Measurements from ENCODE around the gene OAF.
"Not testable (repeated sequence)": the region's sequence is repeated elsewhere in the genome, so short reads cannot be mapped to it uniquely, and the experiment has no call there.

The OAF gene

DNA sequence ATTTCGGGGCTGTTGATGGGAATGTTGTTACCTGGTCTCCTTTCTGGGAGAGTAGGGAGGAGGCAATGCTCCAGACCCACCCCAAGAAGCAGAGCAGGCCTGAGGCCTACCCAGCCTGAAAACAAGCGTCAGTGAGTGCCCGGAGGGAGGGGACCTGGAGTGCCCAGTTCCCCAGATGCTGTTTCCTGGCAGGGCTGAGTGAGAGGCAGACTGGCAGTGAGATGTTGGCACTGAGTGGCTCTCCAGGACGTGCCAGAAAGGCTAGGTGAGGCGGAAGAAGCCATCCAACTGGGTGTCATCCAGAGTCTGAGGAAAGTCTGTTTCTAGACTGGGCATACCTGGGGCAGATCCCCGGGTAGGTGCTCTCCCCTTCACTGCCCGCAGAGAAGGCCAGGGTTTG, 30.4 kb downstream of the OAF start:
- no peak for DNase-seq (ENCODE audit: low spot score)

- DNase-seq (ENCODE audit: low spot score) = no peak
Observed at GRCh38 chr11:120243221-120243620, 32.4 kb downstream of the OAF start.

GRCh38 chr11:120244476-120245365, 33.9 kb downstream of the OAF start:
- DNase-seq (ENCODE audit: low spot score) = no peak

GRCh38 chr11:120245434-120245833, 34.6 kb downstream of the OAF start:
- no peak for DNase-seq (ENCODE audit: low spot score)

DNA sequence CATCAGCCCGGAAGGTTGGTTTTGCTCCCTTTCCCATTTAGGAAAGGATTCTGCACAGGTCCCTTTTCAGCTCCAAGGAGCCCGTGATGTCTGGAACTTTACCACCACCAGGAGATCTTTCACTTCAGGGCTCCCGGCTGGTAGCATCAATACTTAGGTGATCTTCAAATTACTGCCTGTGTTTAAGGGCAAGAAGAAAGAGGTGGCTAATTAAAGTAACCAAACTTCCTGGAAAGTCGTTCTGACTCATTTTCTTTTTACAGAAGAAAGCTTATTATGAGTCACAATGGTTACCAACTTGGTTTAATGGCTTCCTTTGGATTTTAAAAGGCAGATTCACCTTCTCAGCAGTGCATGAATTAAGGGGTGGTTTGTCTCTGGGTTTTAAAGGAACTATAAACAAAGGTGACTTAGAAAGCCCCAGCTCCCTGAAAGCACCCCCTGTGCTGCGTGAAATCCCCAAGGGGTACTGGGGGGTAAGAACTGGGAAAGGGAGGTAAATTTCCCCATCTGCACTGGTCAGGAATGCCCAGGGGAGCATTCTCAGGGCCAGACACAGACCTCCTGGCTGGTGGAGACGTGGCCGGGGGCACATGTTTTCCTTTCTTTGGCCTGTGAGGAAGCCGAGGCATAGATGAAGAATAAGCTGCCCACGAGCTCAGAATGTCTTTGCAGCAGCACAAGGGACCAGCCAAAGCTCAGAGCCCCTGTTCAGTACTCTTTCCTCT, 37.9 kb downstream of the OAF start:
- no peak for DNase-seq (ENCODE audit: low spot score)

- no peak for DNase-seq (ENCODE audit: low spot score)
Observed at GRCh38 chr11:120249279-120250262, 38.7 kb downstream of the OAF start.

GRCh38 chr11:120253377-120253776, 42.5 kb downstream of the OAF start:
- not testable (repeated sequence) for DNase-seq (ENCODE audit: low spot score)

GRCh38 chr11:120254788-120255518, 44.1 kb downstream of the OAF start:
- no peak for DNase-seq (ENCODE audit: low spot score)

- DNase-seq (ENCODE audit: low spot score) = no peak
Observed at GRCh38 chr11:120255519-120255866, 44.7 kb downstream of the OAF start.

GRCh38 chr11:120256178-120256577, 45.3 kb downstream of the OAF start:
- no peak for DNase-seq (ENCODE audit: low spot score)

DNA sequence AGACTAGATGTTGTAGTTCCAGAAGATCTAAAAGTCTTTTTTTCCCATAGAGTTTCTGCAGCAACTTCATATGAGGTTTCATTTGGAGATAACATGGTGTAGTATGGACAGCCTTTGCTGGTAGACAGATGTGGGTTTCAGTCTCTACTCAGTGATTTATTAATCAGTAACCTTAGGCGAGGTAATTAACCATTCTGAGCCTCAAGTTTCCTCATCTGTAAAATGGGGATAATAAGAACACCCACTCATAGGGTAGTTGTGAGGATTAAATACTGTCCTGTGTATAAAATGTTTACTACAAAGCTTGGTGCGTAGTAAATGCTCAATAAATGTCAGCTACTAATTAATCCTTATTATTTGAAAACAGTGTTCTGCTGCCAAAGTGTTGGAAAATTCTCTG, 45.9 kb downstream of the OAF start:
- DNase-seq (ENCODE audit: low spot score) = no peak

- DNase-seq (ENCODE audit: low spot score) = no peak
Observed at GRCh38 chr11:120257346-120257745, 46.5 kb downstream of the OAF start.

DNA sequence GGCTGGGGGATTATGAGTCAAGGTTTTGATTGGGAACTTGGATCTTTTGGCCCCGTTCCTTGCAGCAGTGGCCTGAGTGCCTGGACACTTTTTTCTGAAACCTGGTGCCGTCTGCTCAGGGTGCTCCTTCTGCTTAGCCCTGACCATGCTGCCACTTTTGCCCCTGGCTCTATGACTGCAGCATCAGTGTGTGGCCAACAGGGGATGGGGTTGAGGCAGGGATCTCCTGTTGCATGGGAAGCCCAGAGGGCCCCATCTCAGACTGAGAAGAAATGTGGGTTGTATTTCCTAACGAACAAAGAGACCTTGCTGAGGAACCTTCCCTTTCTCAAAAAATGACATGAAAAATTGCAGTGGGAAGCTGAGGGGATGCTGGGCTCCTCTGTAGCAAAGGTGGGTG, 47.8 kb downstream of the OAF start:
- no peak for DNase-seq (ENCODE audit: low spot score)

- DNase-seq (ENCODE audit: low spot score) = no peak
Observed at GRCh38 chr11:120259241-120259640, 48.4 kb downstream of the OAF start.

DNA sequence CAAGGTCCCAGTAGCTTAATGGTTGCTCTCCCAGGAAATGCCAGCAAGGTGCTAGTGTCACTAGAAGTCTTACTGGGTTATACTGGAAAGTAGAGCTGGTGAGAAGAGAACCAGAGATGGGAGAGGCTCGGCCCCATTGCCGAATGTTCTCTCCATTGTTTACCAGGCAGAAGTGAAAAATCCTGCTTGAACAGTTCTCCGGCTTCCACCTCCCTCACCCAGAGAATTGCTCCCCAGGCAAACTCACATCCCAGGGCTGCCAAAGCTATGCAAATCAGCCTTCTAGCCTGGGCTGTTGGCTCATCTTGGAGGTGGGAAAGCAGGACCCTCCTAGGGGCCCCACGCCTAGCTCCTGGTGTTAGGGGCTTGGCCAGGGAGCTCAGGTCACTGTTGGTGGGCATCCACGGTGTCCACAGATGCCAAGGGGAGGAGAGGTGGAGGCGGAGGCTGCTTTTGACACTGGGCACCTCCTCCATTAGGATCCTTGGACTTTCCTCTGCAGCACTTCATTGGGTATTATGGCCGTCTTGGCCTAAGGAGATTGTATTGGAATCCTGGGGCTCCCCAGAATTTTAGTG, 49.2 kb downstream of the OAF start:
- DNase-seq (ENCODE audit: low spot score) = no peak

- no peak for DNase-seq (ENCODE audit: low spot score)
Observed at GRCh38 chr11:120260616-120261015, 49.8 kb downstream of the OAF start.

DNA sequence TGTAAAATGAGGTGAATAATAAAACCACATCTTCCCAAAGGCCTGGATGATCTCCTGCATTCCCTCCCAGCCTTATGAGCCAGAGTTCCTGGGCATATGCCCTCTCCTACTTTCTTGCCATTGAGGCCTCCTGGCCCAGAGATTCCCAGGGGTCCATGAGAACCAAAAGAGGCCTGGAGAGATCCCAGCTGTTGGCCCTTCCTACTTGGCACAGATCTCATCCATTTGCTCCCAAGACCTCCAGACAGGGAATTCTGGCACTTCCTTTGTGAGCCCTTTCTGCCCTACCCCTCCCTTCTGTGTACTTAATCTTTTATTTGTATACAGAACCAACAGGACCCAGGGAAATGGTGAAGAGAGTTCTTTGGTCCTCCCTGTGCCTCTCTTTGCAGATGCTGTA, 50.5 kb downstream of the OAF start:
- no peak for DNase-seq (ENCODE audit: low spot score)

- no peak for DNase-seq (ENCODE audit: low spot score)
Observed at GRCh38 chr11:120261931-120262330, 51.1 kb downstream of the OAF start.

DNA sequence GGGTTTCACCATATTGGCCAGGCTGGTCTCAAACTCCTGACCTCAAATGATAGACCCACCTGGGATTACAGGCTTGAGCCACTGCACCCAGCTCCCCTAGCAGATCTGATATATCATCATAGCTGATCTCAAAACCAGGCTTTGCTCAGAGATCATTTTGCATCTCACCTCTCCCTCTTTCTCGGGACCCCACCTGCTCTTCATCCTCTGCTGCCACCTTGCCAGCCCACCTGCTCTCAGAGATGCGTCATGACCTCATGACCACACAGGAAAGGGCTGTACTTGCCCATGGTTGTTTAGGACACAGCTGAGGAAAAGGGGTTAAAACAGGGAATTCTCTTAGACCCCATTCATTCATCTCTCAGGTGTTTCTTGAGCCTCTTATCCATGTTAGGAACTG, 56.5 kb downstream of the OAF start:
- DNase-seq (ENCODE audit: low spot score) = no peak

DNA sequence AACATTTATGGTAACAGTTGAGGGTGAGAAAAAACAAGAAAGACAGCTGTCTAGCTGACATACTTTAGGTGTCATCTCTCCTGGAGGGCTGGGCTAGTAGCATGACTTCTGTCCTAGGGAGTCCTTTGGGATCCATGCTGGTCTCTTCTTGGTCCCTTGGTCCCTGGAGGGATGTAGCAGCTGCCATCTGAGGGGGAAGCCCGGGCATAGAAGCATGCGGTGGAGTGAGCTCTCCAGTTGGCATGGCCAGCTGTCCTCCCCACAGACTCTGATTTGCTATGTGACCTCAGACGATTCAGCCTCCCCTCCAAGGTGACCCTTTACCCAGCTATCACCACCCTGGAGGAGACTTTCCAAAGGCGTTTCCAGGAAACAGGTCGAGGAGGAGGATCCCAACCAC, 57.9 kb downstream of the OAF start:
- no peak for DNase-seq (ENCODE audit: low spot score)

DNA sequence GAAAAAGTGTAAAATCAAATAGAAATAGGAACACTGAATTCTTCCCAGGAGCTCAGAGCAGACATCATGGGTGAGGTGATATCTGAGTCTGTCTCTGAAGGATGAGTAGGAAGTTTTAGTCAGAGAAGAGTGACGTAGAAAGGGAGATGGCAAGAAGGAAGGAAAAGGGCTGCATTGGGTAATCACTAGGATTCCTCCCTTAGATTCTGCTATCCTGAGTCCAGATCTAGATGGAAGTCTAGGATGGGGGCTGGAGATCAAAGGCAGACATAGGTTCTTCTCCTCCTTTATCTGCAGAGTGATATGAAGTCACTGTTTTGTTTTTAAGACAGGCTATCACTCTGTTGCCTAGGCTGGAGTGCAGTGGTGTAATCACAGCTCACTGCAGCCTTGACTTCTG, 59.6 kb downstream of the OAF start:
- no peak for DNase-seq (ENCODE audit: low spot score)

Data from D341Med (cell line).